ENCODE measurements around the gene MRPS26.
"Not testable (repeated sequence)": the region's sequence is repeated elsewhere in the genome, so short reads cannot be mapped to it uniquely, and the experiment has no call there.

MRPS26 gene

GRCh38 chr20:3043322-3043721 is 2.5 kb upstream of the MRPS26 start, which contains the start of gene GNRH2:
GNRH2 (plus strand) TSS chr20:3043622; CDS start chr20:3044415, 793 bp downstream.
- no peak for DNase-seq

- DNase-seq, result no peak
Observed at GRCh38 chr20:3044336-3044965, 1.4 kb upstream of the MRPS26 start.

GRCh38 chr20:3045042-3045815 is 623 bp upstream of the MRPS26 start:
- no peak for DNase-seq

- DNase-seq, result no peak
Observed at GRCh38 chr20:3046677-3047462, 1.0 kb downstream of the MRPS26 start.

GRCh38 chr20:3047486-3048419 is 1.9 kb downstream of the MRPS26 start:
- no peak for DNase-seq

- DNase-seq, result no peak
Observed at GRCh38 chr20:3051385-3052019, 5.7 kb downstream of the MRPS26 start.

- no peak for DNase-seq
Observed at GRCh38 chr20:3059489-3059888, 13.6 kb downstream of the MRPS26 start.

GRCh38 chr20:3064119-3064518 is 18.3 kb downstream of the MRPS26 start:
- DNase-seq, result not testable (repeated sequence)

- DNase-seq, result no peak
Observed at GRCh38 chr20:3067139-3068014, 21.5 kb downstream of the MRPS26 start.

- no peak for DNase-seq
Observed at GRCh38 chr20:3068075-3068474, 22.2 kb downstream of the MRPS26 start.

- no peak for DNase-seq
Observed at GRCh38 chr20:3068986-3069900, 23.4 kb downstream of the MRPS26 start.

GRCh38 chr20:3070725-3071124 is 24.9 kb downstream of the MRPS26 start:
- no peak for DNase-seq

GRCh38 chr20:3071266-3071609 is 25.4 kb downstream of the MRPS26 start:
- no peak for DNase-seq

GRCh38 chr20:3071610-3072529 is 26.0 kb downstream of the MRPS26 start, which contains the start of gene OXT:
OXT (plus strand) TSS chr20:3071620; CDS start chr20:3071656, 36 bp downstream.
- no peak for DNase-seq

GRCh38 chr20:3072530-3073250 is 26.8 kb downstream of the MRPS26 start:
- no peak for DNase-seq

GRCh38 chr20:3073251-3073643 is 27.4 kb downstream of the MRPS26 start:
- not testable (repeated sequence) for DNase-seq

- DNase-seq, result no peak
Observed at GRCh38 chr20:3074812-3075211, 29.0 kb downstream of the MRPS26 start.

- not testable (repeated sequence) for DNase-seq
Observed at GRCh38 chr20:3075315-3075714, 29.5 kb downstream of the MRPS26 start.

All from cortex of kidney (tissue), 1 donor.